SU-DHL-6 (cell line): ENCODE data around the gene DLG3.
"Not testable (repeated sequence)": the region's sequence is repeated elsewhere in the genome, so short reads cannot be mapped to it uniquely, and the experiment has no call there.

ENCODE experiments used
- H2AFZ ChIP-seq: fragments of 200-600 bp; sonication (generic); 2 replicates; pipeline ENCODE4 v1.6.1; 2014; ENCODE audit warnings: low read depth, mild to moderate bottlenecking, moderate library complexity, mixed read lengths, antibody characterized with exemption, low read length; ENCODE audit not compliant: severe bottlenecking
- H3F3A ChIP-seq: fragments of 200-600 bp; shearing (Covaris generic); 2 replicates; pipeline ENCODE4 v1.6.0; 2016; ENCODE audit warnings: antibody characterized with exemption, mild to moderate bottlenecking; ENCODE audit not compliant: insufficient read depth
- H3K27ac ChIP-seq: fragments of 200-600 bp; sonication (generic); 2 replicates; pipeline ENCODE4 v1.5.1; 2016; ENCODE audit warnings: low read depth, mild to moderate bottlenecking, low read length, moderate library complexity, mixed read lengths
- H3K27me3 ChIP-seq: fragments of 200-600 bp; sonication (generic), shearing (Covaris generic); 2 replicates; pipeline ENCODE4 v1.6.0; 2014; ENCODE audit warnings: mild to moderate bottlenecking, low read length
- H3K36me3 ChIP-seq: fragments of 200-600 bp; sonication (generic); 2 replicates; pipeline ENCODE4 v1.6.1; 2014; ENCODE audit warnings: mild to moderate bottlenecking, low read length, mixed read lengths
- H3K4me2 ChIP-seq: fragments of 300-600, 200-600 bp; shearing (Covaris generic), sonication (generic); 2 replicates; pipeline ENCODE4 v1.6.0; 2014; ENCODE audit warnings: low read length, low read depth, mild to moderate bottlenecking; ENCODE audit not compliant: poor library complexity, severe bottlenecking
- H3K4me3 ChIP-seq: fragments of 200-600 bp; sonication (generic); 2 replicates; pipeline ENCODE4 v1.5.1; 2014; ENCODE audit warnings: antibody characterized with exemption, low read length, mild to moderate bottlenecking, mixed read lengths; ENCODE audit not compliant: insufficient read depth, poor library complexity, severe bottlenecking
- H3K79me2 ChIP-seq: fragments of 200-600 bp; sonication (generic); 2 replicates; pipeline ENCODE4 v1.6.1; 2014; ENCODE audit warnings: mild to moderate bottlenecking, low read length, moderate library complexity; ENCODE audit not compliant: insufficient read depth
- H3K9ac ChIP-seq: fragments of 200-600 bp; sonication (generic); 2 replicates; pipeline ENCODE4 v1.7.0; 2014; ENCODE audit warnings: mild to moderate bottlenecking, low read length
- H3K9me2 ChIP-seq: fragments of 200-600 bp; sonication (generic); replicated peaks from 2 replicates; pipeline ENCODE4 v1.6.1; 2014; ENCODE audit warnings: low read length; ENCODE audit not compliant: insufficient read depth
- H3K9me3 ChIP-seq: fragments of 200-600 bp; sonication (generic); 2 replicates; pipeline ENCODE4 v1.6.1; 2014; ENCODE audit warnings: low read length, mixed read lengths; ENCODE audit not compliant: insufficient read depth
- H4K20me1 ChIP-seq: fragments of 200-600 bp; sonication (generic); 2 replicates; pipeline ENCODE4 v1.6.1; 2014; ENCODE audit warnings: low read depth, mild to moderate bottlenecking, antibody characterized with exemption, low read length, moderate library complexity, mixed read lengths
- EZH2phosphoT487 ChIP-seq: fragments of 200-600 bp; sonication (generic), shearing (Covaris generic); conservative IDR thresholded peaks from 2 replicates; pipeline ENCODE4 v1.6.1; 2018; ENCODE audit warnings: mild to moderate bottlenecking, antibody characterized with exemption, low read length, moderate library complexity, mixed read lengths
- TF ChIP-seq, protein P1 (sequence below): fragments of 200-600 bp; sonication (generic); IDR thresholded peaks from one replicate; pipeline ENCODE4 v1.5.1; 2017; ENCODE audit warnings: antibody characterized with exemption, mild to moderate bottlenecking, low read length, moderate library complexity; ENCODE audit not compliant: insufficient read depth, poor library complexity, severe bottlenecking

Gene DLG3

DNA sequence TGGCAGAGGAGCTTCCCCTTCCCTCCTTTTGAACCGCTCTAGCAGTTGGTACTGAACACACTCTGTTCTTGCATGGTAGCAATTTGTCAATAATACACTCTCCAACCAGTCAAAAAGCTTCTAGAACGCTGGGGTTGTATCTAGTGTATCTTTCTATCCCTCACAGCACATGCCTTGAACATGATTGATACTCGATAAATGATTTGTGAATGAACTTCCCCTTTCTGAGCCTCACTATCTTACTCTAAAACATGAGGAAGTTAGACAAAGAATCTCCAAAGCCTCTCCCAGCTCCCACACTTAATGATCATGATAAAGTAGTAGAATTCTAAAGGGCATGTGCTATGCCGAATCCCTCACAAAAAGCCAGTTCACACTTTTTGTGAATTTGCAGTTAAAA, 64.4 kb downstream of the DLG3 start:
- TF ChIP-seq, protein P1, sequence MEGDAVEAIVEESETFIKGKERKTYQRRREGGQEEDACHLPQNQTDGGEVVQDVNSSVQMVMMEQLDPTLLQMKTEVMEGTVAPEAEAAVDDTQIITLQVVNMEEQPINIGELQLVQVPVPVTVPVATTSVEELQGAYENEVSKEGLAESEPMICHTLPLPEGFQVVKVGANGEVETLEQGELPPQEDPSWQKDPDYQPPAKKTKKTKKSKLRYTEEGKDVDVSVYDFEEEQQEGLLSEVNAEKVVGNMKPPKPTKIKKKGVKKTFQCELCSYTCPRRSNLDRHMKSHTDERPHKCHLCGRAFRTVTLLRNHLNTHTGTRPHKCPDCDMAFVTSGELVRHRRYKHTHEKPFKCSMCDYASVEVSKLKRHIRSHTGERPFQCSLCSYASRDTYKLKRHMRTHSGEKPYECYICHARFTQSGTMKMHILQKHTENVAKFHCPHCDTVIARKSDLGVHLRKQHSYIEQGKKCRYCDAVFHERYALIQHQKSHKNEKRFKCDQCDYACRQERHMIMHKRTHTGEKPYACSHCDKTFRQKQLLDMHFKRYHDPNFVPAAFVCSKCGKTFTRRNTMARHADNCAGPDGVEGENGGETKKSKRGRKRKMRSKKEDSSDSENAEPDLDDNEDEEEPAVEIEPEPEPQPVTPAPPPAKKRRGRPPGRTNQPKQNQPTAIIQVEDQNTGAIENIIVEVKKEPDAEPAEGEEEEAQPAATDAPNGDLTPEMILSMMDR, result no peak
- TF ChIP-seq EZH2phosphoT487, result no peak
- no peaks in the 10 kb centered on the region for H3F3A ChIP-seq
- no peak overlapping the region for H3K9ac ChIP-seq
- H3K4me2 ChIP-seq, result no peak overlapping the region
- H3K27ac ChIP-seq, result no peak overlapping the region
- no peaks in the 10 kb centered on the region for H3K9me2 ChIP-seq
- no peaks in the 10 kb centered on the region for H3K79me2 ChIP-seq
- no peak overlapping the region for H3K4me3 ChIP-seq
- no peaks in the 10 kb centered on the region for H3K9me3 ChIP-seq
- H4K20me1 ChIP-seq, result no peaks in the 10 kb centered on the region
- H3K27me3 ChIP-seq, result no peaks in the 10 kb centered on the region
- H2AFZ ChIP-seq, result no peak overlapping the region
- H3K36me3 ChIP-seq, result no peaks in the 10 kb centered on the region

DNA sequence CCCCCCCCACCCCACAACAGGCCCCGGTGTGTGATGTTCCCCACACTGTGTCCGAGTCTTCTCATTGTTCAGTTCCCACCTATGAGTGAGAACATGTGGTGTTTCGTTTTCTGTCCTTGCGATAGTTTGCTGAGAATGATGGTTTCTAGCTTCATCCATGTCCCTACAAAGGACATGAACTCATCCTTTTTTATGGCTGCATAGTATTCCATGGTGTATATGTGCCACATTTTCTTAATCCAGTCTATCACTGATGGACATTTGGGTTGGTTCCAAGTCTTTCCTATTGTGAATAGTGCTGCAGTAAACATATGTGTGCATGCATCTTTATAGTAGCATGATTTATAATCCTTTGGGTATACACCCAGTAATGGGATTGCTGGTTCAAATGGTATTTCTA, 70.6 kb downstream of the DLG3 start:
- H4K20me1 ChIP-seq, H3F3A ChIP-seq, H3K9me2 ChIP-seq, H2AFZ ChIP-seq, H3K4me2 ChIP-seq, H3K4me3 ChIP-seq, H3K9me3 ChIP-seq, H3K9ac ChIP-seq, H3K79me2 ChIP-seq, H3K27me3 ChIP-seq, H3K36me3 ChIP-seq, H3K27ac ChIP-seq: not testable (repeated sequence)

DNA sequence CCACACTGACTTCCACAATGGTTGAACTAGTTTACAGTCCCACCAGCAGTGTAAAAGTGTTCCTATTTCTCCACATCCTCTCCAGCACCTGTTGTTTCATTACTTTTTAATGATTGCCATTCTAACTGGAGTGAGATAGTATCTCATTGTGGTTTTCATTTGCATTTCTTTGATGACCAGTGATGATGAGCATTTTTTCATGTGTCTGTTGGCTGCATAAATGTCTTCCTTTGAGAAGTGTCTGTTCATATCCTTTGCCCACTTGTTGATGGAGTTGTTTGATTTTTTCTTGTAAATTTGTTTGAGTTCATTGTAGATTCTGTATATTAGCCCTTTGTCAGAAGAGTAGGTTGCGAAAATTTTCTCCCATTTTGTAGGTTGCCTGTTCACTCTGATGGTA, 71.1 kb downstream of the DLG3 start:
- H3K9me2 ChIP-seq, H3K27ac ChIP-seq, H3K4me3 ChIP-seq, H3K36me3 ChIP-seq, H3K79me2 ChIP-seq, H3F3A ChIP-seq, H4K20me1 ChIP-seq, H2AFZ ChIP-seq, H3K9ac ChIP-seq, H3K4me2 ChIP-seq, H3K9me3 ChIP-seq, H3K27me3 ChIP-seq: not testable (repeated sequence)

DNA sequence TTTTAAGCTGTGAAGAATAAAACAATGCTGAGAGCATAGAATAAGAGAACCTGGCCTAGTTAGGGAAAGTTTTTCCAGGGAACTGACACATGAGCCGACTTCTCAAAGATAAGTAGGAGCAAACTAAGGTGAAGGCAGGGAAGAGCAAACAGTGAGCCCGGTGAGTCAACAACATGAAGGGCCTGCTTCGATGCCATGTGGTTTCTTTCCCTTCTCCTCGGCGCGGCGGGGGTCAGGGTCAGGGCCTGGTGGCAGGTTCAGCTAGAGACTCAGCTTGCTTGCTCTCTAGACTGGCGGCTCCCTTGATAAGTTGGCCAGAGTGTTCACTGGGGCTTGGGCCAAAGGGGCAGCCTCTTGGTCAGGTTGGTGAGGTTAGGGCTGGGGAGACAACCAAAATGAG, 81.1 kb downstream of the DLG3 start:
- H3K27ac ChIP-seq, result no peak overlapping the region
- no peak for TF ChIP-seq EZH2phosphoT487
- TF ChIP-seq, protein P1, result no peak
- no peak overlapping the region for H2AFZ ChIP-seq
- no peak overlapping the region for H3K4me2 ChIP-seq
- no peak overlapping the region for H3K9ac ChIP-seq
- H3K9me2 ChIP-seq, result no peaks in the 10 kb centered on the region
- H3K4me3 ChIP-seq, result no peak overlapping the region
- H3K27me3 ChIP-seq, result no peaks in the 10 kb centered on the region
- H3K9me3 ChIP-seq, result no peaks in the 10 kb centered on the region
- no peaks in the 10 kb centered on the region for H3F3A ChIP-seq
- no peaks in the 10 kb centered on the region for H4K20me1 ChIP-seq
- H3K36me3 ChIP-seq, result no peaks in the 10 kb centered on the region
- no peaks in the 10 kb centered on the region for H3K79me2 ChIP-seq
